Thymus (tissue), 11 donors: ENCODE data around the gene CACHD1. TPM values are rescaled to one million over a fixed set of nuclear protein-coding genes. Genes with fewer than 3 reads are reported as not detected.

ENCODE experiments used
- DNase-seq, 9 donors: peaks; one replicate each; pipeline ENCODE4 v3.0.0-alpha.2; 2013; ENCODE audit warnings: low spot score in 9 of 9, low read depth in 6 of 9, missing footprints in 1 of 9
- H3K27ac ChIP-seq, 2 donors: one replicate each; pipeline ENCODE4 v1.5.1; 2013; ENCODE audit warnings: control low read depth in 1 of 2, low read depth in 1 of 2, low read length in 1 of 2, mild to moderate bottlenecking in 1 of 2, moderate library complexity in 1 of 2
- H3K27me3 ChIP-seq, 2 donors: one replicate each; pipeline ENCODE4 v1.5.1; 2013; ENCODE audit warnings: low read length in 1 of 2; ENCODE audit not compliant: control insufficient read depth in 2 of 2, insufficient read depth in 1 of 2
- H3K36me3 ChIP-seq, 2 donors: one replicate each; pipeline ENCODE4 v1.5.1; 2013; ENCODE audit warnings: low read length in 1 of 2, mild to moderate bottlenecking in 1 of 2, moderate library complexity in 1 of 2; ENCODE audit not compliant: control insufficient read depth in 2 of 2, insufficient read depth in 2 of 2
- H3K4me1 ChIP-seq, 2 donors: one replicate each; pipeline ENCODE4 v1.5.1; 2013; ENCODE audit warnings: low read length in 2 of 2; ENCODE audit not compliant: control insufficient read depth in 2 of 2, insufficient read depth in 2 of 2
- H3K4me3 ChIP-seq, 2 donors: one replicate each; pipeline ENCODE4 v1.5.1; 2013; ENCODE audit warnings: low read length in 2 of 2, control low read depth in 1 of 2, mild to moderate bottlenecking in 1 of 2
- H3K9me3 ChIP-seq, 2 donors: one replicate each; pipeline ENCODE4 v1.5.1; 2013; ENCODE audit warnings: low read length in 1 of 2, mild to moderate bottlenecking in 1 of 2; ENCODE audit not compliant: control insufficient read depth in 2 of 2, insufficient read depth in 1 of 2
- WGBS: extraction: QIAGEN DNeasy Blood & Tissue Kit; methylation state at CpG from one replicate; pipeline ENCODE4 v1.1.7; 2013; 5-methylcytosine and 5-hydroxymethylcytosine counted together
- polyA plus RNA-seq: library from polyadenylated mRNA; stranded (reverse); fragments of 200-250 nt; gene quantifications from one replicate; pipeline ENCODE4 v1.2.3, GENCODE V29; 2013
- total RNA-seq: library from RNA; stranded (reverse); fragments of 120-200 nt; gene quantifications from one replicate; pipeline ENCODE4 v1.2.4, GENCODE V29; 2013
- donor health status: healthy.

The CACHD1 gene
- total and polyA plus RNA-seq, 2 donors: 4.6 to 12.9 TPM

DNA sequence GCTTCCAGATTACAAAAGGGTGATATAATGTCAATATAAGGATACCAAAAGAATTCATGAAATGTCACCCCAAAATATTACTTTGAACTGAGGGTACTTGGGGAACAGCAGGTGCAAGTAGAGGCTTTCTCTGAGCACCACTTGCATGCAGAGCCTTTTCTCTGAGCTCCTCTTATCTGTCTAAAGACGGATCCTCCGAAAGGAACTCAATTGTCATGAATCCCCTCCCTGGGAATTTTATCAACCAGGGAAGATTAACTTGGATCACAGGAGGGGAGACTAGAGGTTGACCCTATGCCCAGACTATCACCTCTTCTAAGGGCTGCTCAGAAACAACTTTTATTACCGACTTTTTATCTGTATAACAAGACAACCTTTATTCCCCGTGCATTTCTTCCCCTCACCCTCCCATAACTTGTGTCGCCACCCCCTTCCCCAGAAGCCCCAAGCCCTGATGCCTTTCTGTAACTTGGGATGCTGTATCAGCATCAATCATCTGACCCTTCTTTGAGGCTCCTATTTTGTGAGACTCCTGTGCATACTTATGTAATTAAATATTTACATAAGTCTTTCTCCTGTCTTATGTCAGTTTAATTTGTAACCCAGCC, 94.1 kb downstream of the CACHD1 start:
- Histone ChIP-seq H3K9me3 (no peaks in the 10 kb centered on the region), H3K36me3 (no peaks in the 10 kb centered on the region), H3K27ac (no peak overlapping the region), H3K4me3 (no peak overlapping the region), H3K4me1 (no peaks in the 10 kb centered on the region), H3K27me3 (no peaks in the 10 kb centered on the region)
- no peak for DNase-seq
- 99% methylated on average over 5 of the region's 5 CpGs for WGBS

DNA sequence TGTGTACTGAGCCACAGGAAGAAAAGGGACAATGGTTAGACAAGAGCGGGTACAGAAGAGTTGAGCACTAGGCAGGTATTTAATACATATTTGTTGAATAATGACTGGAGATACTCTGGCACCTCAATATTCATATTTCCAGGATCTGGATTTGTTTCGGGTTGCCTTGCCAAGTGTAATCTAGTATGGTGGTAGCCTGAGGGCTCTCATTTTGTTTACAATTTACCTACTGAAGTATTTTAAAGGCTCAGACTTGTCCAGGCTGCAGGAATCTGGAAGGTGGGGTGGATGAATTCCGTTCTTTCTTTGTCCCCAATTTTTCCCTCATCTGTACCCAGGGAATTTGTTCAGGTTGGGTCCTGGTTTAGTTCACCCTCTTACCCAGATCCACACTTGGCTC, 95.0 kb downstream of the CACHD1 start:
- no peak for DNase-seq
- Histone ChIP-seq H3K4me1 (no peaks in the 10 kb centered on the region), H3K27ac (no peak overlapping the region), H3K9me3 (no peaks in the 10 kb centered on the region), H3K4me3 (no peak overlapping the region), H3K27me3 (no peaks in the 10 kb centered on the region), H3K36me3 (no peaks in the 10 kb centered on the region)
- WGBS: 95% methylated on average over 3 of the region's 3 CpGs

DNA sequence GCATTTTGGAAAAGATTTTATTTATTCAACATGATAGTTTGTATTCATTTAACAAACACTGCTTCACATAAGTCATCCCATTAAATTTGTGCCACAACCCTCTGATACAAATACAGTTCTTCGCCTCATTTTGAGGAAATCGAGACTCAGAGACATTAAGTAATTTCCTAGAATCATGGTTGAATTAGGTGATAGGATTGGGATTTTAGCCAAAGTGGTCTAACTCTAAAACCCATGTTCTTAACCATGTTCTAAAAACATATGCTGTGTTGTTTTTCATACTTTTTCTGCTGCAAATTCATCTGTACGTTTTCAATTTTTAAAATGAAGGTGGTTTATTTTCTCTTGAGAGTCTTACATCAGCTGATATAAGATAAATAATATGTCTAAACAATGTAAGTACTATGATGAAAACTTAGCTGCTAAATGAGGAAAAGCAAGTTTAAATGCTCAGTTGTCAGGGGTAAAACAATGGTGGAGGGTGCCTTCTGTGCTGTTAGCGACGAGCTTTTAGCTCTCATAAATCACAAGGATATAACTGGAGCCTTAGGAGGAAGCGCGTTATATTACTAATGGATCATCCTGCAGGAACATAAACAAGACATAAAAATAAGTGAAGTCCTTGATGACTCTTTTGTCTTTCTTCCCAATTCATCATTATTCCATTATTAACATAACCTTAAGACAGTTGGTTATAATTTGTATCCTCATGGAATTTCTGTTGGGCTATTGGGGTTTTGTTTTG, 97.7 kb downstream of the CACHD1 start:
- no peak overlapping the region for H3K4me3 ChIP-seq
- no peak overlapping the region for H3K27ac ChIP-seq
- H3K9me3 ChIP-seq: no peaks in the 10 kb centered on the region
- no peaks in the 10 kb centered on the region for H3K4me1 ChIP-seq
- 79% methylated on average over 7 of the region's 7 CpGs for WGBS
- DNase-seq: no peak
- H3K36me3 ChIP-seq: no peaks in the 10 kb centered on the region
- no peaks in the 10 kb centered on the region for H3K27me3 ChIP-seq

DNA sequence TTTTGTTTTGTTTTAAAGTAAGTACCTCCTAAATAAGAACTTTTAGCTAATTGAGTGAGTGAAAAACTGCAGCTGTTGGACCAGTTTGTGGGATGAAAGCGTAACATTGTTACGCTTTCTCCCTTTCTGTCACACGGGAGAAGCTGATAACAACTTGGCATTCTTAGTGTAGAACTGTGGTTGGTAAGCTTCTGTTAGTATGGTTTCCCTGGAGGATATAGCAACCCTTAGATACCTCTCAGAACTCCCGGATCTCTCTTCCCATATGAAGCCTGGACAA, 98.2 kb downstream of the CACHD1 start:
- H3K4me1 ChIP-seq: no peaks in the 10 kb centered on the region
- no peaks in the 10 kb centered on the region for H3K9me3 ChIP-seq
- 96% methylated on average over 4 of the region's 4 CpGs for WGBS
- no peaks in the 10 kb centered on the region for H3K27me3 ChIP-seq
- H3K4me3 ChIP-seq: no peak overlapping the region
- DNase-seq: no peak
- no peak overlapping the region for H3K27ac ChIP-seq
- no peaks in the 10 kb centered on the region for H3K36me3 ChIP-seq

DNA sequence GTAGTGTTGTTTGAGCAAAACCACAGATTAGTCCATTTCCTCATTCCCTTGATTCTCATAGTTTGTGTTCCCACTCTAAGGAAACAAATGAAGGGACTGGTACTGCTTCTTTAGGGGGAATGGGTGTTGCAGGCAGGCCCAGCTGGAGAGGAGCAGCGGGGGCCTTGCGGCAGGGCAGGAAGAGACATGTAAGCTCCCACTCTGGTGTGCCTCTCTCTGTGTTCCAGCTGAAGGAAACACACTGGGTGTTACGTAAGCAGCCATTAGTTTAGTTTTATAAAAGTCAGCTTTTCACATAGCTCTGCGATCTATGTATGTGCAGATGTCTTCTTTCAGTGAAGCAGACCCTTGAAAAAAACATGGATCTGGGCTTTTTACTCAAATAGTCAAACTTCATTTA, 99.5 kb downstream of the CACHD1 start:
- Histone ChIP-seq H3K4me3 (no peak overlapping the region), H3K36me3 (no peaks in the 10 kb centered on the region), H3K4me1 (no peaks in the 10 kb centered on the region), H3K9me3 (no peaks in the 10 kb centered on the region), H3K27me3 (no peaks in the 10 kb centered on the region), H3K27ac (no peak overlapping the region)
- 75% methylated on average over 4 of the region's 4 CpGs for WGBS
- no peak for DNase-seq

DNA sequence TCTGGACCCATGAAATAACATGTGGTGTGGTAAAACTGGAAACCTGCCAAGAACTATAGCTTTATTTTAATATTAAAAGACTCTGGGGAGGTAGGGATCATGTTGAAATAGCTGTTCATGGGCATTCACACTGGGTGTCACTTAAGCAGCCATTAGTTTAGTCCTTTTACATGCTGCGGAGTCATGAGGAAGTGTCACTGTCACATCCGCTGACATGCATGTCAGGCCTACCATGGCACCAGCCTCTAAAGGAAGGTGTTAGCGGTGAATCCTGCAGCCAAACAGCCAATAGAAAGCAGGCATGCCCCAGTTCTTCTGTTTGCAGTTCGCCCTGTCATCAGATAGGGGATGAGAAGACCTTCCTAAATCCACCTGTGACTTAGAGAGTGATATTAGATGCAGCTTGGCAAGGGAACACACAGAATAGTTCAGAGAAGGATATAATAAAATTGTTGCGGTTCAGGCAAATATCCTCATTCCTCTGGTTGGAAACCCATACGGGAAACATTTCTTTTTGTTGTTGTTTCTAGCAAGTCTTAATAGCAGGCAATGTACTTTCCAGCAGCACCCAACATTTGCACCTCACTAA, 100.4 kb downstream of the CACHD1 start:
- Histone ChIP-seq H3K4me1 (no peaks in the 10 kb centered on the region), H3K27ac (no peak overlapping the region), H3K9me3 (no peaks in the 10 kb centered on the region), H3K36me3 (no peaks in the 10 kb centered on the region), H3K27me3 (no peaks in the 10 kb centered on the region), H3K4me3 (no peak overlapping the region)
- 95% methylated on average over 6 of the region's 6 CpGs for WGBS
- DNase-seq: no peak

GRCh38 chr1:64572222-64572900, 102.4 kb downstream of the CACHD1 start:
- Histone ChIP-seq H3K4me3 (no peak overlapping the region), H3K27me3 (no peaks in the 10 kb centered on the region), H3K36me3 (no peaks in the 10 kb centered on the region), H3K27ac (no peak overlapping the region), H3K4me1 (no peaks in the 10 kb centered on the region), H3K9me3 (no peaks in the 10 kb centered on the region)
- DNase-seq: peak in 1 of 9 donors; percentile 6
- 91% methylated on average over 5 of the region's 5 CpGs for WGBS

- Histone ChIP-seq H3K9me3 (no peaks in the 10 kb centered on the region), H3K27me3 (no peaks in the 10 kb centered on the region), H3K4me3 (no peak overlapping the region), H3K36me3 (no peaks in the 10 kb centered on the region), H3K27ac (no peak overlapping the region), H3K4me1 (no peaks in the 10 kb centered on the region)
- DNase-seq: no peak
- WGBS: 97% methylated on average over 3 of the region's 3 CpGs
Measured at GRCh38 chr1:64574301-64574700, 104.4 kb downstream of the CACHD1 start.
